SK-N-DZ (cell line): ENCODE data around the gene CHSY1. TPM values are rescaled to one million over a fixed set of nuclear protein-coding genes. Genes with fewer than 3 reads are reported as not detected.
"Not testable (repeated sequence)": the region's sequence is repeated elsewhere in the genome, so short reads cannot be mapped to it uniquely, and the experiment has no call there.

Experiments
- DNase-seq: peaks from one replicate; pipeline ENCODE4 v3.0.0-alpha.2; 2015; ENCODE audit warnings: low spot score
- polyA plus RNA-seq, 2 experiments: library from polyadenylated mRNA; depleted of rRNA; stranded (reverse); fragments of >200 nt; gene quantifications; 2 replicates each; pipeline ENCODE4 v1.2.3, GENCODE V29; 2014

CHSY1 gene
- polyA plus RNA-seq (2014; cell fraction: cytosol; rRNA removed) = 13.0 and 14.0 TPM in 2 replicates
- 5.8 and 7.6 TPM in 2 replicates for polyA plus RNA-seq (2014; cell fraction: nucleus; rRNA removed)

GRCh38 chr15:101251830-101252820, at the start of gene CHSY1:
CHSY1 (minus strand) TSS chr15:101252048; CDS start chr15:101251456, 592 bp downstream.
- DNase-seq = peak; percentile 79

- no peak for DNase-seq
These were observed 44.9 kb upstream of the CHSY1 start for GRCh38 chr15:101296418-101297405.

GRCh38 chr15:101295607-101296161, 43.8 kb upstream of the CHSY1 start:
- DNase-seq = no peak

- DNase-seq = peak; percentile 92
These were observed 43.1 kb upstream of the CHSY1 start, which contains the start of gene SNRPA1 for GRCh38 chr15:101294731-101295606. SNRPA1 (minus strand) TSS chr15:101295248; CDS start chr15:101295178, 70 bp downstream.

- no peak for DNase-seq
These were observed 41.3 kb upstream of the CHSY1 start for GRCh38 chr15:101293122-101293521.

GRCh38 chr15:101288905-101289513, 37.2 kb upstream of the CHSY1 start:
- DNase-seq = peak; percentile 46

GRCh38 chr15:101287342-101287741, 35.5 kb upstream of the CHSY1 start:
- DNase-seq = not testable (repeated sequence)

- no peak for DNase-seq
These were observed 34.7 kb upstream of the CHSY1 start for GRCh38 chr15:101286471-101287114.

- no peak for DNase-seq
These were observed 32.1 kb upstream of the CHSY1 start for GRCh38 chr15:101283931-101284330.

- no peak for DNase-seq
These were observed 28.2 kb upstream of the CHSY1 start for GRCh38 chr15:101280007-101280406.

- no peak for DNase-seq
These were observed 26.2 kb upstream of the CHSY1 start for GRCh38 chr15:101277943-101278564.

GRCh38 chr15:101277038-101277822, 25.4 kb upstream of the CHSY1 start, which contains the start of gene SELENOS:
SELENOS (minus strand) TSS chr15:101277485; CDS start chr15:101277417, 68 bp downstream.
- peak; percentile 84 for DNase-seq

GRCh38 chr15:101276501-101277037, 24.7 kb upstream of the CHSY1 start:
- peak; percentile 49 for DNase-seq

GRCh38 chr15:101275018-101275417, 23.2 kb upstream of the CHSY1 start:
- DNase-seq = no peak

- no peak for DNase-seq
These were observed 21.7 kb upstream of the CHSY1 start for GRCh38 chr15:101273534-101273933.

GRCh38 chr15:101272584-101272983, 20.7 kb upstream of the CHSY1 start:
- peak; percentile 98 for DNase-seq

GRCh38 chr15:101269479-101270223, 17.8 kb upstream of the CHSY1 start:
- no peak for DNase-seq
